Measurements from ENCODE around the gene ARHGAP9. TPM values are rescaled to one million over a fixed set of nuclear protein-coding genes. Genes with fewer than 3 reads are reported as not detected.

ARHGAP9 gene
- total and polyA plus RNA-seq, 2 of the 8 experiments (the other 6 are each of a cell fraction or from before 2014, with no cell fraction given): 3.2 to 6.0 TPM

- TF ChIP-seq CTCF (IDR thresholded peaks at IDR 0.05; ENCODE audit: control extremely low read depth in 1 of 3, insufficient read depth in 1 of 3, low read depth in 1 of 3, low read length in 3 of 3) (no peak), TEAD4 (IDR thresholded peaks at IDR 0.05; ENCODE audit: low read depth, low read length) (no peak), RBBP5 (IDR thresholded peaks at IDR 0.05; ENCODE audit: borderline replicate concordance, low read depth, low read length) (no peak; the same call in 1 of the 2 replicates), RFX5 (IDR thresholded peaks at IDR 0.05; ENCODE audit: borderline replicate concordance, low read depth, low read length) (no peak), CBX5 (IDR thresholded peaks at IDR 0.05; ENCODE audit: low read depth, low read length) (no peak)
These were observed 24.9 kb downstream of the ARHGAP9 start, which contains the start of gene INHBE (continued) for GRCh38 chr12:57454566-57455373.

All from H1 (cell line).